K562 (cell line): ENCODE measurements around the gene CACNA2D2. TPM values are rescaled to one million over a fixed set of nuclear protein-coding genes. Genes with fewer than 3 reads are reported as not detected.

Experiments
- ATF3 ChIP-seq, 2 experiments: fragments of 450-650 bp in 1 of 2; sonication (generic) in 1 of 2; formaldehyde crosslinking in 1 of 2; IDR thresholded peaks in 1 of 2; conservative IDR thresholded peaks in 1 of 2; 2 replicates each; pipeline versions ENCODE4 v1.6.1 to v1.8.1; 2016 to 2023; ENCODE audit warnings: mild to moderate bottlenecking in 2 of 2, moderate library complexity in 2 of 2, inconsistent platforms in 1 of 2, missing genetic modification reagents in 1 of 2
- BHLHE40 ChIP-seq: IDR thresholded peaks from 2 replicates; pipeline ENCODE4 v1.6.1; 2011; ENCODE audit warnings: low read length, improper control_type of control experiment
- EGR1 ChIP-seq: fragments of 450-650 bp; conservative IDR thresholded peaks from 2 replicates; pipeline ENCODE4 v1.6.1; 2017; ENCODE audit warnings: mild to moderate bottlenecking
- EHMT2 ChIP-seq: fragments of 450-650 bp; IDR thresholded peaks from 2 replicates; pipeline ENCODE4 v1.6.1; 2018; ENCODE audit warnings: antibody characterized with exemption
- MAFF ChIP-seq: IDR thresholded peaks from 2 replicates; pipeline ENCODE4 v1.6.1; 2012; ENCODE audit warnings: low read length, improper control_type of control experiment
- MAFK ChIP-seq: IDR thresholded peaks from 2 replicates; pipeline ENCODE4 v1.6.1; 2011; ENCODE audit warnings: low read length, improper control_type of control experiment
- NCOA2 ChIP-seq, 2 experiments: fragments of 450-650 bp; IDR thresholded peaks; 2 replicates each; pipeline ENCODE4 v1.6.1; 2018; ENCODE audit warnings: mild to moderate bottlenecking in 2 of 2, moderate library complexity in 1 of 2; ENCODE audit not compliant: partially characterized antibody in 2 of 2
- RBM25 ChIP-seq: fragments of 200-400 bp; formaldehyde crosslinking; IDR thresholded peaks from 2 replicates; pipeline ENCODE4 v1.6.1; 2018; ENCODE audit warnings: low read length, low read depth, moderate library complexity; ENCODE audit not compliant: severe bottlenecking
- SIN3A ChIP-seq, 2 experiments: fragments of 150-350 bp in 1 of 2; IDR thresholded peaks; 2 replicates each; pipeline ENCODE4 v1.6.1; 2011 to 2016; ENCODE audit warnings: borderline replicate concordance in 2 of 2, low read depth in 2 of 2, low read length in 2 of 2, mild to moderate bottlenecking in 2 of 2, moderate library complexity in 2 of 2; ENCODE audit not compliant: control insufficient read depth in 1 of 2
- ZBTB7A ChIP-seq: IDR thresholded peaks from 2 replicates; pipeline ENCODE4 v1.6.1; 2011; ENCODE audit warnings: low read depth, mild to moderate bottlenecking, low read length, moderate library complexity, borderline replicate concordance; ENCODE audit not compliant: control insufficient read depth
- ZBTB8A ChIP-seq: fragments of 450-650 bp; IDR thresholded peaks from 2 replicates; pipeline ENCODE4 v1.6.1; 2018; ENCODE audit warnings: mild to moderate bottlenecking, moderate library complexity; ENCODE audit not compliant: partially characterized antibody
- ZMIZ1 ChIP-seq, 2 experiments: fragments of 150-350 bp in 1 of 2; IDR thresholded peaks; 2 replicates each; pipeline ENCODE4 v1.6.1; 2012 to 2016; ENCODE audit warnings: low read depth in 2 of 2, low read length in 2 of 2, mild to moderate bottlenecking in 1 of 2, moderate library complexity in 1 of 2
- ZNF143 ChIP-seq: sonication (generic); formaldehyde crosslinking; IDR thresholded peaks from 2 replicates; pipeline ENCODE4 v1.9.0; 2022; ENCODE audit warnings: mild to moderate bottlenecking, missing genetic modification reagents
- polyA plus RNA-seq, 8 experiments: library from polyadenylated mRNA; depleted of rRNA in 4 of 8; stranded (reverse) in 5 of 8; unstranded in 3 of 8; fragments of >200 nt; fragmentation: Nextera tagmentation in 2 of 8; fragmentation: Illumina TruSeq in 1 of 8; extraction: Ambion mirVana in 2 of 8; extraction: Trizol in 1 of 8; gene quantifications; 2 replicates each; pipeline versions ENCODE4 v1.2.1 to v1.2.3, GENCODE V29; 2011 to 2014; ENCODE audit warnings: inconsistent platforms in 1 of 8, missing spikeins in 1 of 8
- total RNA-seq, 7 experiments: library from RNA; depleted of rRNA in 6 of 7; stranded (reverse); fragments of >200 nt in 6 of 7; fragmentation: Illumina TruSeq in 2 of 7; extraction: Trizol in 2 of 7; gene quantifications; 2 replicates each; pipeline versions ENCODE4 v1.2.1 to v1.2.3, GENCODE V29; 2011 to 2021; ENCODE audit warnings: low replicate concordance in 1 of 7
- TF ChIP-seq, protein P1 (sequence below), 2 experiments: fragments of 450-650 bp; IDR thresholded peaks; 2 replicates each; pipeline ENCODE4 v1.6.1; 2018; ENCODE audit warnings: mild to moderate bottlenecking in 2 of 2, low read depth in 1 of 2; ENCODE audit not compliant: partially characterized antibody in 2 of 2
- TF ChIP-seq, protein P2 (sequence below), 3 experiments: fragments of 200-800 bp in 1 of 3; sonication (Bioruptor generic) in 1 of 3; sonication (generic) in 1 of 3; formaldehyde crosslinking in 1 of 3; IDR thresholded peaks; 2 replicates each; pipeline versions ENCODE4 v1.6.1 to v1.8.0; 2016 to 2022; ENCODE audit warnings: mild to moderate bottlenecking in 2 of 3, missing compliant biosample characterization in 2 of 3, missing genetic modification characterization in 2 of 3, missing genetic modification reagents in 1 of 3

Gene CACNA2D2
- total and polyA plus RNA-seq, 9 of the 15 experiments (the other 6 are each of a cell fraction or from before 2014, with no cell fraction given) = 0.11 to 0.58 (median 0.36) TPM; not detected in 2

- TF ChIP-seq ZMIZ1 (IDR thresholded peaks at IDR 0.05; ENCODE audit: low read depth in 2 of 2, low read length in 2 of 2) = 0 out of 4 replicates have a peak, but pooled peaks of 1 of the 2 experiments have one; percentile 12
- TF ChIP-seq, protein P1, sequence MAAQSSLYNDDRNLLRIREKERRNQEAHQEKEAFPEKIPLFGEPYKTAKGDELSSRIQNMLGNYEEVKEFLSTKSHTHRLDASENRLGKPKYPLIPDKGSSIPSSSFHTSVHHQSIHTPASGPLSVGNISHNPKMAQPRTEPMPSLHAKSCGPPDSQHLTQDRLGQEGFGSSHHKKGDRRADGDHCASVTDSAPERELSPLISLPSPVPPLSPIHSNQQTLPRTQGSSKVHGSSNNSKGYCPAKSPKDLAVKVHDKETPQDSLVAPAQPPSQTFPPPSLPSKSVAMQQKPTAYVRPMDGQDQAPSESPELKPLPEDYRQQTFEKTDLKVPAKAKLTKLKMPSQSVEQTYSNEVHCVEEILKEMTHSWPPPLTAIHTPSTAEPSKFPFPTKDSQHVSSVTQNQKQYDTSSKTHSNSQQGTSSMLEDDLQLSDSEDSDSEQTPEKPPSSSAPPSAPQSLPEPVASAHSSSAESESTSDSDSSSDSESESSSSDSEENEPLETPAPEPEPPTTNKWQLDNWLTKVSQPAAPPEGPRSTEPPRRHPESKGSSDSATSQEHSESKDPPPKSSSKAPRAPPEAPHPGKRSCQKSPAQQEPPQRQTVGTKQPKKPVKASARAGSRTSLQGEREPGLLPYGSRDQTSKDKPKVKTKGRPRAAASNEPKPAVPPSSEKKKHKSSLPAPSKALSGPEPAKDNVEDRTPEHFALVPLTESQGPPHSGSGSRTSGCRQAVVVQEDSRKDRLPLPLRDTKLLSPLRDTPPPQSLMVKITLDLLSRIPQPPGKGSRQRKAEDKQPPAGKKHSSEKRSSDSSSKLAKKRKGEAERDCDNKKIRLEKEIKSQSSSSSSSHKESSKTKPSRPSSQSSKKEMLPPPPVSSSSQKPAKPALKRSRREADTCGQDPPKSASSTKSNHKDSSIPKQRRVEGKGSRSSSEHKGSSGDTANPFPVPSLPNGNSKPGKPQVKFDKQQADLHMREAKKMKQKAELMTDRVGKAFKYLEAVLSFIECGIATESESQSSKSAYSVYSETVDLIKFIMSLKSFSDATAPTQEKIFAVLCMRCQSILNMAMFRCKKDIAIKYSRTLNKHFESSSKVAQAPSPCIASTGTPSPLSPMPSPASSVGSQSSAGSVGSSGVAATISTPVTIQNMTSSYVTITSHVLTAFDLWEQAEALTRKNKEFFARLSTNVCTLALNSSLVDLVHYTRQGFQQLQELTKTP (IDR thresholded peaks at IDR 0.05; ENCODE audit: low read depth in 1 of 2, partially characterized antibody in 2 of 2) = no peak
- TF ChIP-seq ATF3 (IDR thresholded peaks at IDR 0.05) = peak; percentile 37; the same call in 1 of the 2 replicates
- TF ChIP-seq ATF3 (CRISPR knock-in tag; conservative IDR thresholded peaks at IDR 0.05) = no peak
- TF ChIP-seq EGR1 = peak; percentile 92
- no peak for TF ChIP-seq ZNF143
- no peak for TF ChIP-seq EHMT2
- TF ChIP-seq MAFF = peak; percentile 29; the same call in 1 of the 2 replicates
- peak; percentile 31 for TF ChIP-seq RBM25
- TF ChIP-seq, protein P2, sequence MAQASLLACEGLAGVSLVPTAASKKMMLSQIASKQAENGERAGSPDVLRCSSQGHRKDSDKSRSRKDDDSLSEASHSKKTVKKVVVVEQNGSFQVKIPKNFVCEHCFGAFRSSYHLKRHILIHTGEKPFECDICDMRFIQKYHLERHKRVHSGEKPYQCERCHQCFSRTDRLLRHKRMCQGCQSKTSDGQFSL (CRISPR knock-in tag; IDR thresholded peaks at IDR 0.05) = peak; percentile 91
- TF ChIP-seq, protein P2 (tag; IDR thresholded peaks at IDR 0.05) = peak in 1 of 2 experiments; percentile 92; a peak in 2 of 4 replicates
- TF ChIP-seq BHLHE40 = peak; percentile 89
- peak in 1 of 2 experiments; percentile 97 for TF ChIP-seq NCOA2 (IDR thresholded peaks at IDR 0.05; ENCODE audit: partially characterized antibody in 2 of 2)
- TF ChIP-seq SIN3A (IDR thresholded peaks at IDR 0.05; ENCODE audit: borderline replicate concordance in 2 of 2, control insufficient read depth in 1 of 2, low read depth in 2 of 2, low read length in 2 of 2) = peak in 1 of 2 experiments; percentile 85; a peak in 3 of 4 replicates
- peak; percentile 11; the same call in 1 of the 2 replicates for TF ChIP-seq ZBTB7A
- TF ChIP-seq ZBTB8A = no peak
- no peak for TF ChIP-seq MAFK
These were observed 181.9 kb downstream of the CACNA2D2 start (continued) for GRCh38 chr3:50321336-50322114.
